Rectal smooth muscle tissue (tissue), 1 donor: ENCODE results near the gene TENM4.

Experiments used
- H3K27ac ChIP-seq: one replicate; pipeline ENCODE4 v1.7.0; 2013; ENCODE audit warnings: low read depth, low read length, inconsistent platforms
- H3K27me3 ChIP-seq: one replicate; pipeline ENCODE4 v1.7.0; 2013; ENCODE audit warnings: low read length; ENCODE audit not compliant: control insufficient read depth, insufficient read depth
- H3K36me3 ChIP-seq: one replicate; pipeline ENCODE4 v1.7.0; 2013; ENCODE audit warnings: low read length; ENCODE audit not compliant: control insufficient read depth, insufficient read depth
- H3K4me1 ChIP-seq: one replicate; pipeline ENCODE4 v1.7.0; 2013; ENCODE audit warnings: low read length; ENCODE audit not compliant: control insufficient read depth, insufficient read depth
- H3K4me3 ChIP-seq: one replicate; pipeline ENCODE4 v1.7.0; 2013; ENCODE audit warnings: low read length
- H3K9ac ChIP-seq: one replicate; pipeline ENCODE4 v1.7.0; 2013; ENCODE audit warnings: low read length

TENM4 gene

DNA sequence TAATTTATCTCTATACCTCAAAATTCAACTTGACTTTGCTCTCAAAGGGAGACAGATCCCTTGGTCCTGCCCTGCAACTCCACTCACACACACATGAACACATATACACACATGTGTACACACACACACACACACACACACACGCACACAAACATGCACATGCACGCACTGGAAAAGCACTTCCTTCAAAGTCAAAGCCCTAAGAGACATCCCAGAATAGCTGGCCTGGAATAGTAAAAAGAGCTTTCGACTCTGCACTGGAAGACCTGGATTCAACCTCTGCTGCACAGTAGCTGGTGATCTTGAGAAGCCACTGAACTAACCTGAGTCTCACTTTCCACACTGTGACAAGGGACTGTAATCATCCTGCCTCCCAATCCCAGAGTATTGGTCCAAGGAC, 26.8 kb downstream of the TENM4 start:
- no peak overlapping the region for H3K4me3 ChIP-seq
- no peak overlapping the region for H3K9ac ChIP-seq
- H3K27me3 ChIP-seq, result no peaks in the 10 kb centered on the region
- no peak overlapping the region for H3K27ac ChIP-seq
- peaks cover 12% of the 10 kb centered on the region for H3K4me1 ChIP-seq
- H3K36me3 ChIP-seq, result no peaks in the 10 kb centered on the region

DNA sequence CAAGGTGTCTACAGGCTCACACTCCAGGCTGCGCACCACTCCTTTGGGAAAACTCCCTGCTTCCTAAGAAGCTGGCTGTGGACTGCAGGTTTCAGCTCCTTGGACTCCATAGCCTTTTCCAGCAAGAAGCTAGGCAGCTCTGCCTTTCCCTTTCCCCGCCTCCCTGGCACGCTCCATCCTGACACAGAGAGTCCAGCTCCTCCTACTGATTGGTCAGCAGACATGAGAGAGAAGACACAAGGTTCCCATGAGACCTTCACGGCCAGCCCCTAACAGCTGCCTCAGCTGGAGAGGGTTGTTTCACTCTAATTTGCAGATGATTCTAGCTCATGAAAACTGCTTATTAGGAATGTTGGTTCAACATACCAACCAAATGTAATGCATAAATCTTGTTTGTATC, 27.6 kb downstream of the TENM4 start:
- no peak overlapping the region for H3K27ac ChIP-seq
- H3K27me3 ChIP-seq, result no peaks in the 10 kb centered on the region
- no peak overlapping the region for H3K4me3 ChIP-seq
- no peak overlapping the region for H3K9ac ChIP-seq
- peaks cover 12% of the 10 kb centered on the region for H3K4me1 ChIP-seq
- no peaks in the 10 kb centered on the region for H3K36me3 ChIP-seq

GRCh38 chr11:79412761-79413160, 28.1 kb downstream of the TENM4 start:
- Histone ChIP-seq H3K9ac (no peak overlapping the region), H3K4me1 (peaks cover 12% of the 10 kb centered on the region), H3K27me3 (no peaks in the 10 kb centered on the region), H3K27ac (no peak overlapping the region), H3K4me3 (no peak overlapping the region), H3K36me3 (no peaks in the 10 kb centered on the region)

DNA sequence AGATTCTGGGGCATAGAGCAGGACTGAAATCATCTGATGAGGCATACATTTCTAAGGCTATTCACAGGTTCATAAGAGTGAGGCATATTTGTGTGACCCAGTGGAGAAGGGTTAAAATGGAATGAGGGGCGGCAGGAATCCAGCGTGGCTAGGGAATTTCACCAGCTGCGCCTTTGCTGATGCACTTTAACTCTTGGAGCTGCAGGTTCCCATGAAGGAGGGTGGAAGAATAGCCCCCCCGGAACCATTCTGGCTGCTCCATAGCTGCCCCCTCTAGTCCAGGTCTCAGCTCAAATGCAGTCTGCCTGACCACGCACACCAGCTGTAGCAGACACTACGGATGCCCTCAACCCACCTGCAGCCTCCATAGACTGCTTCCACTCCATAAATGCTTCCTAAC, 31.5 kb downstream of the TENM4 start:
- Histone ChIP-seq H3K27me3 (no peaks in the 10 kb centered on the region), H3K4me1 (peaks cover 9% of the 10 kb centered on the region), H3K4me3 (no peak overlapping the region), H3K36me3 (no peaks in the 10 kb centered on the region), H3K9ac (no peak overlapping the region), H3K27ac (no peak overlapping the region)

DNA sequence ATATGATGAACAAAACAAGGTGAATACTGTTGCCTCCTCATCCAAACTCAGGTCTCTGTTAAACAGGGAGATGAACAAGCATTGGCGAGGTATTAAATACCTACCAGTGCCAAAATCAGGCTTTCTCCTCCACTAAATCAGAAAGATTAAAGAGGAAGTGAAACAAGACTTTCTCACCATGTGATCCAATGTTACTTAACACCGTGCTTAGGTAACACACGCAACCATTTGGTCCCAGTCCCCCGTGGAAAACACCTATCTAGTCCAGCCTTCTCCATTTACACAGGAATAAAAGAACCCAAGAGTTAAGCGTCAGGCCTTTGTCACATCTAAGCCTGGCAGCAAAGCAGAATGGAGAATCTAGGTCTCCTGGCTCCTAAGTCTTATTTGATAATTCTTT, 34.5 kb downstream of the TENM4 start:
- Histone ChIP-seq H3K36me3 (no peaks in the 10 kb centered on the region), H3K4me1 (no peaks in the 10 kb centered on the region), H3K4me3 (no peak overlapping the region), H3K9ac (no peak overlapping the region), H3K27ac (no peak overlapping the region), H3K27me3 (no peaks in the 10 kb centered on the region)

DNA sequence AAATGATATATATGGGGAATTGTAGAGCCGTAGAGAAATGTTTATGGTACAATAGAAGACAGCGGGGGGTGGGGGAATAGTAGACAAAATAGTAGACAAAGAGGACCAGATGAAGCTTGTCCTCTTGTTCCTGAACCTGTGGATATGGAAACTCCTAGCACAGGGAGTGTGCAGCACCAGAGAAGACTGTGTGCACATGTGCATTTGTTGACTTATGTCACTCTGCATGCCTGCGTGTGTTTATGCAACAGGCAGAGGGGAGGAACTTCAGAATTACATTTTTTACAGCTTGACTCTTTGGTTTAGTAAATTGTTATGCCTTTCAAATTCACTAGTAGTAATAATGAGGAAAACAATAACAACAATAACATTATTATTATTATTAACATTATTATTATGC, 36.0 kb downstream of the TENM4 start:
- no peak overlapping the region for H3K9ac ChIP-seq
- H3K36me3 ChIP-seq, result no peaks in the 10 kb centered on the region
- H3K27me3 ChIP-seq, result no peaks in the 10 kb centered on the region
- H3K4me1 ChIP-seq, result no peaks in the 10 kb centered on the region
- H3K27ac ChIP-seq, result no peak overlapping the region
- H3K4me3 ChIP-seq, result no peak overlapping the region

DNA sequence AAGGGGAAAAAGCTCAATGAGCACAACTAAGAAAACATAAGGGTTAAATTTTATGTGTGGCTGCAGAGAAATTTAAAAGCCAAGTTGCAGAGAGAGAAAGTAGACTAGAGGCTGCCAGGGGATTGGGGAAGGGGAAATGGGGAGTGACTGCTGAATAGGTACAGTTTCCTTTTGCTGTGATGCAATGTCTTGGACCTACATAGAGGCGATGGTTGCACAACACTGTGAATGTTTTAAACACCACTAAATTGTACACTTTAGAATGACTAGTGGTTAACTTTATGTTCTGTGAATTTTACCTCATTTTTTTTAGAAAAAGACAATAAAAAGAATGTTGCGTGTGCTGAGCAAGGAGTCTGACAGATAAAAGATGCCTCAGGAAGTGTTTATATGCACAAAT, 36.5 kb downstream of the TENM4 start:
- Histone ChIP-seq H3K27me3 (no peaks in the 10 kb centered on the region), H3K9ac (no peak overlapping the region), H3K27ac (no peak overlapping the region), H3K36me3 (no peaks in the 10 kb centered on the region), H3K4me3 (no peak overlapping the region), H3K4me1 (no peaks in the 10 kb centered on the region)

GRCh38 chr11:79403839-79404238, 37.0 kb downstream of the TENM4 start:
- H3K27me3 ChIP-seq, result no peaks in the 10 kb centered on the region
- no peak overlapping the region for H3K27ac ChIP-seq
- H3K36me3 ChIP-seq, result no peaks in the 10 kb centered on the region
- H3K4me3 ChIP-seq, result no peak overlapping the region
- no peak overlapping the region for H3K9ac ChIP-seq
- H3K4me1 ChIP-seq, result no peaks in the 10 kb centered on the region

- Histone ChIP-seq H3K27me3 (no peaks in the 10 kb centered on the region), H3K36me3 (no peaks in the 10 kb centered on the region), H3K27ac (no peak overlapping the region), H3K4me1 (no peaks in the 10 kb centered on the region), H3K4me3 (no peak overlapping the region), H3K9ac (no peak overlapping the region)
These were observed 37.9 kb downstream of the TENM4 start for GRCh38 chr11:79402912-79403311.

GRCh38 chr11:79400717-79401330, 40.0 kb downstream of the TENM4 start:
- Histone ChIP-seq H3K4me3 (no peak overlapping the region), H3K9ac (no peak overlapping the region), H3K27me3 (no peaks in the 10 kb centered on the region), H3K4me1 (no peaks in the 10 kb centered on the region), H3K27ac (no peak overlapping the region), H3K36me3 (no peaks in the 10 kb centered on the region)

- Histone ChIP-seq H3K4me3 (no peak overlapping the region), H3K27me3 (no peaks in the 10 kb centered on the region), H3K27ac (no peak overlapping the region), H3K36me3 (no peaks in the 10 kb centered on the region), H3K9ac (no peak overlapping the region), H3K4me1 (no peaks in the 10 kb centered on the region)
These were observed 40.6 kb downstream of the TENM4 start for GRCh38 chr11:79400206-79400605.

- H3K36me3 ChIP-seq, result no peaks in the 10 kb centered on the region
- no peaks in the 10 kb centered on the region for H3K4me1 ChIP-seq
- H3K27ac ChIP-seq, result no peak overlapping the region
- H3K9ac ChIP-seq, result no peak overlapping the region
- H3K4me3 ChIP-seq, result no peak overlapping the region
- H3K27me3 ChIP-seq, result no peaks in the 10 kb centered on the region
These were observed 43.6 kb downstream of the TENM4 start for GRCh38 chr11:79397252-79397651.

GRCh38 chr11:79396674-79397073, 44.2 kb downstream of the TENM4 start:
- H3K4me3 ChIP-seq, result no peak overlapping the region
- no peaks in the 10 kb centered on the region for H3K4me1 ChIP-seq
- H3K27me3 ChIP-seq, result no peaks in the 10 kb centered on the region
- no peak overlapping the region for H3K27ac ChIP-seq
- no peaks in the 10 kb centered on the region for H3K36me3 ChIP-seq
- no peak overlapping the region for H3K9ac ChIP-seq
